H9 (cell line): ENCODE results near the gene UBR2. TPM values are rescaled to one million over a fixed set of nuclear protein-coding genes. Genes with fewer than 3 reads are reported as not detected.
"Not testable (repeated sequence)": the region's sequence is repeated elsewhere in the genome, so short reads cannot be mapped to it uniquely, and the experiment has no call there.

Experiments
- DNase-seq: peaks from one replicate; pipeline ENCODE4 v3.0.0-alpha.2; 2017
- H2AFZ ChIP-seq: one replicate; pipeline ENCODE4 v1.6.1; 2013; ENCODE audit warnings: mild to moderate bottlenecking, low read length, control low read depth, moderate library complexity
- H2AK5ac ChIP-seq: 2 replicates; pipeline ENCODE4 v1.6.1; 2013; ENCODE audit warnings: low read length, control low read depth, mixed read lengths; ENCODE audit not compliant: insufficient read length
- H2BK120ac ChIP-seq: one replicate; pipeline ENCODE4 v1.6.1; 2013; ENCODE audit warnings: low read depth, mild to moderate bottlenecking, low read length, control low read depth, inconsistent platforms; ENCODE audit not compliant: poor library complexity, severe bottlenecking
- H2BK12ac ChIP-seq: 2 replicates; pipeline ENCODE4 v1.6.1; 2013; ENCODE audit warnings: low read length, control low read depth, mixed read lengths, low read depth; ENCODE audit not compliant: insufficient read length
- H2BK15ac ChIP-seq: 2 replicates; pipeline ENCODE4 v1.6.1; 2013; ENCODE audit warnings: low read depth, low read length, control low read depth
- H2BK20ac ChIP-seq: one replicate; pipeline ENCODE4 v1.6.1; 2013; ENCODE audit warnings: low read depth, mild to moderate bottlenecking, low read length, control low read depth, inconsistent platforms; ENCODE audit not compliant: poor library complexity, severe bottlenecking
- H2BK5ac ChIP-seq: 2 replicates; pipeline ENCODE4 v1.6.1; 2013; ENCODE audit warnings: low read length, control low read depth, mixed read lengths; ENCODE audit not compliant: insufficient read length
- H3K14ac ChIP-seq: 2 replicates; pipeline ENCODE4 v1.6.1; 2013; ENCODE audit warnings: low read length, control low read depth; ENCODE audit not compliant: insufficient read depth
- H3K18ac ChIP-seq: 2 replicates; pipeline ENCODE4 v1.6.1; 2013; ENCODE audit warnings: low read depth, mild to moderate bottlenecking, mixed read lengths, low read length, control low read depth; ENCODE audit not compliant: insufficient read length
- H3K23ac ChIP-seq: 2 replicates; pipeline ENCODE4 v1.6.1; 2013; ENCODE audit warnings: low read length, control low read depth, mixed read lengths, low read depth; ENCODE audit not compliant: insufficient read length
- H3K23me2 ChIP-seq: 2 replicates; pipeline ENCODE4 v1.6.1; 2013; ENCODE audit warnings: low read depth, mild to moderate bottlenecking, mixed read lengths, low read length, control low read depth; ENCODE audit not compliant: insufficient read length, poor library complexity, severe bottlenecking
- H3K27ac ChIP-seq: 2 replicates; pipeline ENCODE4 v1.5.1; 2013; ENCODE audit warnings: low read length, control low read depth, mixed read lengths, low read depth; ENCODE audit not compliant: insufficient read length
- H3K27me3 ChIP-seq: 2 replicates; pipeline ENCODE4 v1.6.1; 2013; ENCODE audit warnings: low read length, control low read depth, inconsistent platforms; ENCODE audit not compliant: insufficient read depth
- H3K4ac ChIP-seq: 2 replicates; pipeline ENCODE4 v1.6.1; 2013; ENCODE audit warnings: low read depth, mild to moderate bottlenecking, control low read depth, inconsistent platforms, low read length, moderate library complexity
- H3K4me1 ChIP-seq: 2 replicates; pipeline ENCODE4 v1.6.1; 2013; ENCODE audit warnings: low read length, control low read depth, inconsistent platforms; ENCODE audit not compliant: insufficient read depth
- H3K4me2 ChIP-seq: 2 replicates; pipeline ENCODE4 v1.6.1; 2013; ENCODE audit warnings: low read length, control low read depth, mixed read lengths; ENCODE audit not compliant: insufficient read length, insufficient read depth
- H3K56ac ChIP-seq: 2 replicates; pipeline ENCODE4 v1.6.1; 2013; ENCODE audit warnings: low read depth, mild to moderate bottlenecking, mixed read lengths, low read length, control low read depth; ENCODE audit not compliant: insufficient read length
- H3K79me1 ChIP-seq: 2 replicates; pipeline ENCODE4 v1.6.1; 2013; ENCODE audit warnings: low read depth, mild to moderate bottlenecking, moderate library complexity, low read length, control low read depth, inconsistent platforms; ENCODE audit not compliant: insufficient read depth, poor library complexity, severe bottlenecking
- H3K79me2 ChIP-seq: 2 replicates; pipeline ENCODE4 v1.6.1; 2013; ENCODE audit warnings: low read length, control low read depth, inconsistent platforms; ENCODE audit not compliant: insufficient read depth
- H3K9ac ChIP-seq: 2 replicates; pipeline ENCODE4 v1.6.1; 2013; ENCODE audit warnings: low read length, control low read depth, mixed read lengths; ENCODE audit not compliant: insufficient read length; ENCODE audit errors: extremely low read depth
- H3K9me3 ChIP-seq: one replicate; pipeline ENCODE4 v1.6.1; 2013; ENCODE audit warnings: low read depth, low read length, inconsistent platforms; ENCODE audit not compliant: control insufficient read depth
- H3T11ph ChIP-seq: one replicate; pipeline ENCODE4 v1.6.1; 2013; ENCODE audit warnings: mild to moderate bottlenecking, low read length, control low read depth, inconsistent platforms
- H4K20me1 ChIP-seq: one replicate; pipeline ENCODE4 v1.6.1; 2013; ENCODE audit not compliant: control insufficient read depth, insufficient read length, insufficient read depth
- H4K5ac ChIP-seq: 2 replicates; pipeline ENCODE4 v1.6.1; 2013; ENCODE audit warnings: low read depth, mild to moderate bottlenecking, mixed read lengths, low read length, control low read depth; ENCODE audit not compliant: insufficient read length
- H4K8ac ChIP-seq: replicated peaks from 2 replicates; pipeline ENCODE4 v1.6.1; 2013; ENCODE audit warnings: low read length, control low read depth, mixed read lengths, low read depth; ENCODE audit not compliant: insufficient read length
- H4K91ac ChIP-seq: 2 replicates; pipeline ENCODE4 v1.6.1; 2013; ENCODE audit warnings: low read depth, mild to moderate bottlenecking, moderate library complexity, mixed read lengths, low read length, control low read depth; ENCODE audit not compliant: insufficient read length
- H3K27ac Mint-ChIP-seq, 3 experiments: 2 replicates in 2 of 3; 3 replicates in 1 of 3; pipeline ENCODE4 v1.8.0; 2020 to 2021; ENCODE audit warnings: mixed read lengths in 3 of 3, mild to moderate bottlenecking in 1 of 3, moderate library complexity in 1 of 3
- H3K27me3 Mint-ChIP-seq: 2 replicates; pipeline ENCODE4 v1.8.0; 2021; ENCODE audit warnings: low read depth, mild to moderate bottlenecking, moderate library complexity, mixed read lengths
- H3K36me3 Mint-ChIP-seq, 3 experiments: 2 replicates in 2 of 3; 3 replicates in 1 of 3; pipeline ENCODE4 v1.8.0; 2020 to 2021; ENCODE audit warnings: low read depth in 3 of 3, mixed read lengths in 3 of 3; ENCODE audit not compliant: insufficient read depth in 1 of 3
- H3K4me1 Mint-ChIP-seq, 2 experiments: 2 replicates each; pipeline ENCODE4 v1.8.0; 2020; ENCODE audit warnings: mixed read lengths in 2 of 2
- H3K4me3 Mint-ChIP-seq, 2 experiments: 2 replicates in 1 of 2; 3 replicates in 1 of 2; pipeline ENCODE4 v1.8.0; 2020 to 2021; ENCODE audit warnings: mild to moderate bottlenecking in 2 of 2, mixed read lengths in 2 of 2, moderate library complexity in 1 of 2
- H3K9me3 Mint-ChIP-seq, 2 experiments: 2 replicates in 1 of 2; 3 replicates in 1 of 2; pipeline ENCODE4 v1.8.0; 2020; ENCODE audit warnings: mild to moderate bottlenecking in 2 of 2, mixed read lengths in 2 of 2, moderate library complexity in 1 of 2
- WGBS: extraction: QIAGEN DNeasy Blood & Tissue Kit; methylation state at CpG from one replicate; pipeline ENCODE4 v1.1.7; 2013; ENCODE audit warnings: missing lambda C conversion rate, low lambda C conversion rate, mixed read lengths; ENCODE audit not compliant: insufficient read length; ENCODE audit errors: extremely low coverage; 5-methylcytosine and 5-hydroxymethylcytosine counted together
- total RNA-seq: library from RNA; stranded (reverse); gene quantifications from 2 replicates; pipeline ENCODE4 v1.2.1, GENCODE V29; 2021
- TF ChIP-seq, protein P1 (sequence below): fragments of 200-600 bp; sonication (generic); conservative IDR thresholded peaks from 3 replicates; pipeline ENCODE4 v1.8.0; 2021; ENCODE audit warnings: antibody characterized with exemption, mild to moderate bottlenecking

UBR2 gene
- total RNA-seq, 1 experiment from 2014 or later = 18.7 TPM

GRCh38 chr6:42566614-42567208, 2.9 kb downstream of the UBR2 start:
- no CpG with 5 or more reads among the region's 5 CpGs for WGBS
- Histone ChIP-seq H4K20me1 (no peaks in the 10 kb centered on the region), H3K23ac (no peak overlapping the region), H3K4me2 (no peak overlapping the region), H3K14ac (no peak overlapping the region), H3K4me1 (no peaks in the 10 kb centered on the region), H3K23me2 (peaks cover 10% of the 10 kb centered on the region), H3K27ac (no peak overlapping the region), H4K91ac (no peak overlapping the region), H3K56ac (no peak overlapping the region), H3K79me1 (no peaks in the 10 kb centered on the region), H2AK5ac (no peak overlapping the region), H3T11ph (no peak overlapping the region), H2BK12ac (no peak overlapping the region), H2BK5ac (no peak overlapping the region), H3K27me3 (no peaks in the 10 kb centered on the region), H3K9me3 (no peaks in the 10 kb centered on the region), H4K5ac (no peak overlapping the region), H2BK20ac (no peak overlapping the region), H4K8ac (no peak overlapping the region), H3K18ac (no peak overlapping the region), H2AFZ (no peak overlapping the region), H3K9ac (no peak overlapping the region), H2BK15ac (no peak overlapping the region), H3K4ac (no peak overlapping the region), H2BK120ac (no peak overlapping the region), H3K79me2 (peaks cover 9% of the 10 kb centered on the region; the same call in 1 of the 2 replicates)
- H3K4me1 Mint-ChIP-seq = peaks cover 9 to 13% of the 10 kb centered on the region in 2 experiments
- no peak overlapping the region for H3K27ac Mint-ChIP-seq
- H3K27me3 Mint-ChIP-seq = no peaks in the 10 kb centered on the region
- H3K4me3 Mint-ChIP-seq = no peak overlapping the region
- H3K36me3 Mint-ChIP-seq = peaks cover 0 to 19% (median 11%) of the 10 kb centered on the region in 3 experiments; a peak in 5 of 7 replicates
- DNase-seq = no peak
- H3K9me3 Mint-ChIP-seq = no peaks in the 10 kb centered on the region; a peak in 1 of 5 replicates
- TF ChIP-seq, protein P1, sequence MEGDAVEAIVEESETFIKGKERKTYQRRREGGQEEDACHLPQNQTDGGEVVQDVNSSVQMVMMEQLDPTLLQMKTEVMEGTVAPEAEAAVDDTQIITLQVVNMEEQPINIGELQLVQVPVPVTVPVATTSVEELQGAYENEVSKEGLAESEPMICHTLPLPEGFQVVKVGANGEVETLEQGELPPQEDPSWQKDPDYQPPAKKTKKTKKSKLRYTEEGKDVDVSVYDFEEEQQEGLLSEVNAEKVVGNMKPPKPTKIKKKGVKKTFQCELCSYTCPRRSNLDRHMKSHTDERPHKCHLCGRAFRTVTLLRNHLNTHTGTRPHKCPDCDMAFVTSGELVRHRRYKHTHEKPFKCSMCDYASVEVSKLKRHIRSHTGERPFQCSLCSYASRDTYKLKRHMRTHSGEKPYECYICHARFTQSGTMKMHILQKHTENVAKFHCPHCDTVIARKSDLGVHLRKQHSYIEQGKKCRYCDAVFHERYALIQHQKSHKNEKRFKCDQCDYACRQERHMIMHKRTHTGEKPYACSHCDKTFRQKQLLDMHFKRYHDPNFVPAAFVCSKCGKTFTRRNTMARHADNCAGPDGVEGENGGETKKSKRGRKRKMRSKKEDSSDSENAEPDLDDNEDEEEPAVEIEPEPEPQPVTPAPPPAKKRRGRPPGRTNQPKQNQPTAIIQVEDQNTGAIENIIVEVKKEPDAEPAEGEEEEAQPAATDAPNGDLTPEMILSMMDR = no peak

- H3K79me1 ChIP-seq, H3K4ac ChIP-seq, H3K9me3 ChIP-seq, H3K14ac ChIP-seq, H2BK20ac ChIP-seq, H3K56ac ChIP-seq, DNase-seq, H3K27ac ChIP-seq, H3K23me2 ChIP-seq, H3K27me3 Mint-ChIP-seq, H3K4me3 Mint-ChIP-seq, H2AK5ac ChIP-seq, H2BK15ac ChIP-seq, H3K27ac Mint-ChIP-seq, H4K5ac ChIP-seq, H2BK12ac ChIP-seq, H3K4me2 ChIP-seq, H3K23ac ChIP-seq, H4K91ac ChIP-seq, H3K27me3 ChIP-seq, H3T11ph ChIP-seq, H4K8ac ChIP-seq, H3K9me3 Mint-ChIP-seq, H3K9ac ChIP-seq, H3K18ac ChIP-seq, H4K20me1 ChIP-seq, H2BK120ac ChIP-seq, H3K4me1 ChIP-seq, H2BK5ac ChIP-seq, H3K79me2 ChIP-seq, H2AFZ ChIP-seq: not testable (repeated sequence)
- peaks cover 13 to 14% of the 10 kb centered on the region in 2 experiments for H3K4me1 Mint-ChIP-seq
- peaks cover 0 to 19% (median 11%) of the 10 kb centered on the region in 3 experiments; a peak in 5 of 7 replicates for H3K36me3 Mint-ChIP-seq
- WGBS = no CpG with 5 or more reads among the region's 4 CpGs
Observed at GRCh38 chr6:42567237-42567636, 3.4 kb downstream of the UBR2 start.
